Endothelial cell of umbilical vein (primary cell): ENCODE measurements around the gene ERICH6B. TPM values are rescaled to one million over a fixed set of nuclear protein-coding genes. Genes with fewer than 3 reads are reported as not detected.

Experiments used
- BruUV-seq: library from RNA; stranded (reverse); fragments of 400-500 nt; replicated peaks from 2 replicates; lab custom pipeline; 2021; lab: Mats Ljungman, UMichigan
- CTCF ChIA-PET: fragments of 300-600, 350-600 bp; sonication (Branson Sonifier 250); formaldehyde crosslinking; loops from one replicate; lab custom pipeline; 2021; ENCODE audit warnings: antibody characterized with exemption, inconsistent platforms; lab: Charles Lee
- POLR2A ChIA-PET: fragments of 300-600, 350-600 bp; sonication (Branson Sonifier 250); formaldehyde crosslinking; loops from one replicate; lab custom pipeline; 2021; ENCODE audit warnings: antibody characterized with exemption, inconsistent platforms; lab: Charles Lee
- DNase-seq: peaks from one replicate; pipeline ENCODE4 v3.0.0-alpha.2; 2011; ENCODE audit warnings: low read depth, low spot score
- FAIRE-seq: peaks from 2 replicates; lab custom pipeline; 2011; peaks lifted over from hg19 to GRCh38; lab: Jason Lieb, UNC
- H2AFZ ChIP-seq: 2 replicates; pipeline ENCODE4 v1.6.0; 2012; ENCODE audit warnings: low read depth, low read length, control low read depth, inconsistent platforms
- H3K27ac ChIP-seq: 2 replicates; pipeline ENCODE4 v1.5.1; 2011; ENCODE audit warnings: low read depth, mild to moderate bottlenecking, control low read depth, low read length, moderate library complexity; ENCODE audit not compliant: insufficient read depth
- H3K27me3 ChIP-seq, 2 experiments: 2 replicates each; pipeline versions ENCODE4 v1.6.0 to v1.6.1; 2011; ENCODE audit warnings: low read length in 2 of 2, mixed read lengths in 1 of 2; ENCODE audit not compliant: control insufficient read depth in 2 of 2, insufficient read depth in 2 of 2
- H3K36me3 ChIP-seq, 2 experiments: 2 replicates in 1 of 2; 3 replicates in 1 of 2; pipeline ENCODE4 v1.5.1; 2011; ENCODE audit warnings: low read length in 2 of 2, mild to moderate bottlenecking in 1 of 2, moderate library complexity in 1 of 2; ENCODE audit not compliant: control insufficient read depth in 2 of 2, insufficient read depth in 2 of 2; ENCODE audit errors: extremely low read depth in 1 of 2
- H3K4me1 ChIP-seq: 3 replicates; pipeline ENCODE4 v1.5.1; 2011; ENCODE audit warnings: mild to moderate bottlenecking, low read length; ENCODE audit not compliant: control insufficient read depth, insufficient read depth; ENCODE audit errors: extremely low read depth
- H3K4me2 ChIP-seq: 2 replicates; pipeline ENCODE4 v1.6.1; 2011; ENCODE audit warnings: low read length, control low read depth, mixed read lengths; ENCODE audit not compliant: insufficient read depth
- H3K4me3 ChIP-seq, 3 experiments: fragments of 200-600 bp in 1 of 3; sonication (generic), shearing (Covaris generic) in 1 of 3; replicated peaks in 1 of 3; 2 replicates each; pipeline ENCODE4 v1.5.1; 2011 to 2016; ENCODE audit warnings: control low read depth in 3 of 3, low read length in 3 of 3, mild to moderate bottlenecking in 2 of 3, inconsistent platforms in 1 of 3, low read depth in 1 of 3, moderate library complexity in 1 of 3; ENCODE audit not compliant: insufficient read depth in 1 of 3
- H3K79me2 ChIP-seq: 2 replicates; pipeline ENCODE4 v1.6.0; 2012; ENCODE audit warnings: low read length, inconsistent platforms; ENCODE audit not compliant: control insufficient read depth, insufficient read depth
- H3K9ac ChIP-seq: replicated peaks from 2 replicates; pipeline ENCODE3; 2011; ENCODE audit warnings: low read length, control low read depth; ENCODE audit not compliant: insufficient read depth; ENCODE audit errors: extremely low read depth
- H3K9me1 ChIP-seq: replicated peaks from 3 replicates; pipeline ENCODE4 v1.6.0; 2011; ENCODE audit warnings: mild to moderate bottlenecking, low read length; ENCODE audit not compliant: control insufficient read depth, insufficient read depth; ENCODE audit errors: extremely low read depth
- H3K9me3 ChIP-seq: replicated peaks from 2 replicates; pipeline ENCODE4 v1.5.1; 2012; ENCODE audit warnings: low read length, inconsistent platforms; ENCODE audit not compliant: control insufficient read depth, insufficient read depth
- H4K20me1 ChIP-seq: replicated peaks from 2 replicates; pipeline ENCODE3; 2011; ENCODE audit warnings: mild to moderate bottlenecking, low read length; ENCODE audit not compliant: control insufficient read depth, insufficient read depth; ENCODE audit errors: extremely low read depth
- EZH2 ChIP-seq: IDR thresholded peaks from 2 replicates; pipeline ENCODE4 v1.6.1; 2012; ENCODE audit warnings: borderline replicate concordance, low read depth, mild to moderate bottlenecking, moderate library complexity, low read length, inconsistent platforms; ENCODE audit not compliant: severe bottlenecking
- FOS ChIP-seq: IDR thresholded peaks from 2 replicates; pipeline ENCODE4 v1.6.1; 2011; ENCODE audit warnings: mild to moderate bottlenecking, low read length, moderate library complexity, borderline replicate concordance; ENCODE audit not compliant: insufficient read depth
- GATA2 ChIP-seq: IDR thresholded peaks from 2 replicates; pipeline ENCODE4 v1.7.0; 2011; ENCODE audit warnings: low read depth, mild to moderate bottlenecking, moderate library complexity, mixed read lengths, low read length; ENCODE audit not compliant: insufficient read length, insufficient read depth
- JUN ChIP-seq: IDR thresholded peaks from 2 replicates; pipeline ENCODE4 v1.6.1; 2011; ENCODE audit warnings: borderline replicate concordance, low read depth; ENCODE audit not compliant: insufficient read length, insufficient read depth
- MAX ChIP-seq: IDR thresholded peaks from 2 replicates; pipeline ENCODE4 v1.6.1; 2011; ENCODE audit not compliant: insufficient read depth, insufficient read length
- MYC ChIP-seq: IDR thresholded peaks from one replicate; pipeline ENCODE4 v1.6.1; 2011; ENCODE audit warnings: mild to moderate bottlenecking, low read depth, low read length
- POLR2A ChIP-seq: IDR thresholded peaks from 2 replicates; pipeline ENCODE4 v1.6.1; 2012; ENCODE audit warnings: low read depth, mild to moderate bottlenecking, control low read depth, low read length
- POLR2AphosphoS5 ChIP-seq: IDR thresholded peaks from 2 replicates; pipeline ENCODE4 v1.6.1; 2012; ENCODE audit warnings: low read depth, mild to moderate bottlenecking, control low read depth, low read length, moderate library complexity; ENCODE audit not compliant: insufficient read depth
- dilution Hi-C: fragments of 300-500 bp; cut with MboI; formaldehyde crosslinking; loops from one replicate; pipeline ENCODE4 v1.15.0; 2019; ENCODE audit warnings: low sequenced_read_pairs; ENCODE audit not compliant: extremely low pct_ligation_motif_present
- intact Hi-C: fragments of 100-400 bp; cut with micrococcal nuclease; formaldehyde crosslinking; loops from one replicate; pipeline ENCODE4 v1.10.0; 2022
- polyA plus RNA-seq, 4 experiments: library from polyadenylated mRNA; depleted of rRNA in 3 of 4; stranded (reverse) in 3 of 4; unstranded in 1 of 4; fragments of >200 nt; gene quantifications; 2 replicates each; pipeline versions ENCODE4 v1.2.1 to v1.2.3, GENCODE V29; 2011 to 2012; ENCODE audit warnings: missing spikeins in 1 of 4
- total RNA-seq: library from RNA; stranded (reverse); gene quantifications from 2 replicates; pipeline ENCODE4 v1.2.3, GENCODE V29; 2021
- TF ChIP-seq, protein P1 (sequence below), 2 donors: IDR thresholded peaks; 1 replicate in 1 of 2; 2 replicates in 1 of 2; pipeline ENCODE4 v1.5.1; 2011; ENCODE audit warnings: low read length in 2 of 2, mild to moderate bottlenecking in 2 of 2, moderate library complexity in 2 of 2, control low read depth in 1 of 2, inconsistent platforms in 1 of 2, low read depth in 1 of 2; ENCODE audit not compliant: insufficient read depth in 1 of 2; ENCODE audit errors: extremely low read depth in 1 of 2

The ERICH6B gene
- total and polyA plus RNA-seq, 2 donors (not counting 3 experiments of a cell fraction or from before 2014, with no cell fraction given), result not detected

DNA sequence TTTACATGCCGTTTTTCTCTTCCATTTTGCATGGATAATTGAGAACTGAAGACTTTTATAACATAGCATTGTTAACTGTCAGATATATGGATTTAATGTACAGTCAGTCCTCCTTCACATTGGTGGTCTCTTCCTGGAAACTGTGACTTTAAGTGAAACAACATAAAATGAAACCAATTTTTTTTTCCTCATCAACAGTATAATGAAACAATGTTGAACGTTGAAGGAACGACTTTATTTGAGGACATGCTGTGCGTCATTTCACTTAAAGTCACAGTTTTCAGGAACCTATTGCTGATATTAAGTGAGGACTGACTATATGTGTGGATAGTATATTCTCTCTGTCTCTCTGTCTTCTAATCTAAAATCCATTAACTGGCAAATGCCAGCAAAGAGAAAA is 96.0 kb downstream of the ERICH6B start:
- CTCF ChIA-PET, result interaction anchor here (1.0 kb wide), 1 partner anchor 9 kb away, joined by 3 read pairs; no protein-coding TSS in a partner anchor
- POLR2A ChIA-PET, result no interaction called here
- Histone ChIP-seq H3K9ac (no peak overlapping the region), H4K20me1 (no peaks in the 10 kb centered on the region), H3K4me2 (no peak overlapping the region), H3K27me3 (no peaks in the 10 kb centered on the region), H2AFZ (no peak overlapping the region), H3K27ac (no peak overlapping the region), H3K4me3 (no peak overlapping the region), H3K36me3 (peaks cover 10 to 31% of the 10 kb centered on the region in 2 experiments), H3K9me1 (no peaks in the 10 kb centered on the region), H3K79me2 (no peaks in the 10 kb centered on the region), H3K9me3 (no peaks in the 10 kb centered on the region), H3K4me1 (no peaks in the 10 kb centered on the region)
- no peak for FAIRE-seq
- BruUV-seq, result no TSS peak
- no peak for DNase-seq
- intact Hi-C loops, result no loop called here
- TF ChIP-seq POLR2AphosphoS5, result no peak
- TF ChIP-seq POLR2A, result no peak
- TF ChIP-seq, protein P1, sequence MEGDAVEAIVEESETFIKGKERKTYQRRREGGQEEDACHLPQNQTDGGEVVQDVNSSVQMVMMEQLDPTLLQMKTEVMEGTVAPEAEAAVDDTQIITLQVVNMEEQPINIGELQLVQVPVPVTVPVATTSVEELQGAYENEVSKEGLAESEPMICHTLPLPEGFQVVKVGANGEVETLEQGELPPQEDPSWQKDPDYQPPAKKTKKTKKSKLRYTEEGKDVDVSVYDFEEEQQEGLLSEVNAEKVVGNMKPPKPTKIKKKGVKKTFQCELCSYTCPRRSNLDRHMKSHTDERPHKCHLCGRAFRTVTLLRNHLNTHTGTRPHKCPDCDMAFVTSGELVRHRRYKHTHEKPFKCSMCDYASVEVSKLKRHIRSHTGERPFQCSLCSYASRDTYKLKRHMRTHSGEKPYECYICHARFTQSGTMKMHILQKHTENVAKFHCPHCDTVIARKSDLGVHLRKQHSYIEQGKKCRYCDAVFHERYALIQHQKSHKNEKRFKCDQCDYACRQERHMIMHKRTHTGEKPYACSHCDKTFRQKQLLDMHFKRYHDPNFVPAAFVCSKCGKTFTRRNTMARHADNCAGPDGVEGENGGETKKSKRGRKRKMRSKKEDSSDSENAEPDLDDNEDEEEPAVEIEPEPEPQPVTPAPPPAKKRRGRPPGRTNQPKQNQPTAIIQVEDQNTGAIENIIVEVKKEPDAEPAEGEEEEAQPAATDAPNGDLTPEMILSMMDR (IDR thresholded peaks at IDR 0.05; ENCODE audit: extremely low read depth in 1 of 2, insufficient read depth in 1 of 2, low read depth in 1 of 2, low read length in 2 of 2), result no peak
- TF ChIP-seq GATA2, result no peak
- no peak for TF ChIP-seq EZH2
- TF ChIP-seq JUN, result no peak
- TF ChIP-seq FOS, result no peak
- TF ChIP-seq MAX, result no peak
- TF ChIP-seq MYC, result no peak
- dilution Hi-C loops, result no loop called here
